ENCODE measurements around the gene PAX5.

DNA sequence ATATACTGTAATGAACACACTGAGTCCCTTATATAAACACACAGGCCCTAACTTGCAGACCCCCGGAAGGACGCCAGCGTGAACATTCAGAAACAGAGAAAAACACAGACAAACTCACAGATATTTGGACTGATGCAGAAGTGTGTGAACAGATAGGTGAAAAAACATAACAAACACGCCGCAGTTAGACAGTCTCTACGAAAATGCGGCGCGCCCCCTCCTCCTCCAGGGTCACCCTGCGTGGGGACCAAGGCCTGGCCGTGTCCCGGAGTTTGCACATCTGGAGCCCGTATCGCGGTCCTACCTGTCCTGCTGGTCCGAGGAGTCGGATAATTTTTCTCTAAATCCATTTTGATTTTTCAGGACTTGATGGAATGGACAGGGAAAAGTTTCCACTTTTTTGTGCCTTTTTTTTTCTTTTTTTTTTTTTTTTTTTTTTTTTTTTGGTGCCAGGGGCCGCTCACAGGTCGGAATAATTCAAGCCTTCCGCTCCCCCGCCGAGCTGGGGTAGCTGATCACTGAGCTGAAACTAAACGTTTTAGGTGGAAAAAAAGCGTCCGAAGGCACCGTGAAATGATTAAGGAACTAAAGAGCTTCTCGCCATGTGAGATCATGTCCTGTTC is at the start of gene PAX5:
- TF ChIP-seq, protein P1, sequence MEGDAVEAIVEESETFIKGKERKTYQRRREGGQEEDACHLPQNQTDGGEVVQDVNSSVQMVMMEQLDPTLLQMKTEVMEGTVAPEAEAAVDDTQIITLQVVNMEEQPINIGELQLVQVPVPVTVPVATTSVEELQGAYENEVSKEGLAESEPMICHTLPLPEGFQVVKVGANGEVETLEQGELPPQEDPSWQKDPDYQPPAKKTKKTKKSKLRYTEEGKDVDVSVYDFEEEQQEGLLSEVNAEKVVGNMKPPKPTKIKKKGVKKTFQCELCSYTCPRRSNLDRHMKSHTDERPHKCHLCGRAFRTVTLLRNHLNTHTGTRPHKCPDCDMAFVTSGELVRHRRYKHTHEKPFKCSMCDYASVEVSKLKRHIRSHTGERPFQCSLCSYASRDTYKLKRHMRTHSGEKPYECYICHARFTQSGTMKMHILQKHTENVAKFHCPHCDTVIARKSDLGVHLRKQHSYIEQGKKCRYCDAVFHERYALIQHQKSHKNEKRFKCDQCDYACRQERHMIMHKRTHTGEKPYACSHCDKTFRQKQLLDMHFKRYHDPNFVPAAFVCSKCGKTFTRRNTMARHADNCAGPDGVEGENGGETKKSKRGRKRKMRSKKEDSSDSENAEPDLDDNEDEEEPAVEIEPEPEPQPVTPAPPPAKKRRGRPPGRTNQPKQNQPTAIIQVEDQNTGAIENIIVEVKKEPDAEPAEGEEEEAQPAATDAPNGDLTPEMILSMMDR (IDR thresholded peaks at IDR 0.05; ENCODE audit: poor library complexity, severe bottlenecking), result no peak
- TF ChIP-seq SMC3 (conservative IDR thresholded peaks at IDR 0.05; ENCODE audit: poor library complexity) (no peak), RAD21 (conservative IDR thresholded peaks at IDR 0.05) (no peak), TAF1 (IDR thresholded peaks at IDR 0.05; ENCODE audit: low read depth) (no peak), POLR2AphosphoS5 (IDR thresholded peaks at IDR 0.05) (no peak), EP300 (conservative IDR thresholded peaks at IDR 0.05; ENCODE audit: poor library complexity, severe bottlenecking) (no peak)
